Measurements from ENCODE around the gene AP1B1. TPM values are rescaled to one million over a fixed set of nuclear protein-coding genes. Genes with fewer than 3 reads are reported as not detected.

The AP1B1 gene
- total and polyA plus RNA-seq, 2 of the 8 experiments (the other 6 are each of a cell fraction or from before 2014, with no cell fraction given): 64.2 to 86.8 TPM

- H3K9me3 ChIP-seq (ENCODE audit: insufficient read depth in 2 of 2, low read depth in 1 of 2, low read length in 1 of 2): no peaks in the 10 kb centered on the region
Measured at GRCh38 chr22:29329581-29329980, 58.8 kb downstream of the AP1B1 start.

More at GRCh38 chr22:29329581-29329980, 58.8 kb downstream of the AP1B1 start:
- CTCF ChIA-PET (ENCODE audit: partially characterized antibody): interaction anchor here (1.2 kb wide), 2 partner anchors 21 to 24 kb away, joined by 3 to 4 read pairs; no protein-coding TSS in a partner anchor
- Histone ChIP-seq H4K91ac (replicated peaks; ENCODE audit: insufficient read length, low read length) (no peak overlapping the region), H2BK15ac (ENCODE audit: low read length) (no peak overlapping the region), H3K36me3 (ENCODE audit: control insufficient read depth in 2 of 4, insufficient read depth in 4 of 4, low read length in 3 of 4) (peaks cover 4 to 13% (median 11%) of the 10 kb centered on the region in 4 experiments; a peak in 7 of 8 replicates), H3K4me1 (replicated peaks in 1 of 4; ENCODE audit: control insufficient read depth in 3 of 4, insufficient read depth in 4 of 4, low read length in 3 of 4) (no peaks in the 10 kb centered on the region; a peak in 1 of 7 replicates), H3K23me2 (ENCODE audit: low read depth, low read length) (no peaks in the 10 kb centered on the region), H2BK20ac (ENCODE audit: low read length) (no peak overlapping the region), H3K27me3 (replicated peaks in 1 of 4; ENCODE audit: control insufficient read depth in 3 of 4, extremely low read depth in 1 of 4, insufficient read depth in 3 of 4, low read length in 3 of 4) (no peaks in the 10 kb centered on the region), H3K18ac (ENCODE audit: extremely low read depth, low read length) (no peak overlapping the region), H2AFZ (ENCODE audit: low read length) (no peak overlapping the region), H3K56ac (replicated peaks; ENCODE audit: insufficient read length, low read depth, low read length) (no peak overlapping the region), H3K79me1 (ENCODE audit: low read depth, low read length) (no peaks in the 10 kb centered on the region), H3K4ac (replicated peaks; ENCODE audit: insufficient read length, low read depth, low read length) (no peak overlapping the region), H3K14ac (ENCODE audit: insufficient read length) (no peak overlapping the region), H2BK12ac (ENCODE audit: low read depth, low read length) (no peak overlapping the region), H4K8ac (ENCODE audit: extremely low read depth, insufficient read depth, low read length) (no peak overlapping the region), H4K5ac (ENCODE audit: insufficient read length, low read depth, low read length) (no peak overlapping the region), H4K20me1 (replicated peaks in 1 of 2; ENCODE audit: control insufficient read depth in 1 of 2, insufficient read depth in 2 of 2, low read length in 2 of 2) (peaks cover 3 to 6% of the 10 kb centered on the region in 2 experiments), H3K79me2 (ENCODE audit: control insufficient read depth in 1 of 2, insufficient read depth in 2 of 2, low read length in 2 of 2) (no peaks in the 10 kb centered on the region), H3K9ac (replicated peaks in 1 of 4; ENCODE audit: extremely low read depth in 1 of 4, low read depth in 3 of 4, low read length in 3 of 4) (no peak overlapping the region), H3K4me2 (ENCODE audit: insufficient read depth in 1 of 2, low read depth in 2 of 2, low read length in 2 of 2) (no peak overlapping the region), H3K23ac (ENCODE audit: insufficient read length) (no peak overlapping the region), H2BK120ac (replicated peaks; ENCODE audit: low read depth, low read length) (no peak overlapping the region), H3K27ac (ENCODE audit: low read depth, low read length) (no peak overlapping the region), H2AK5ac (ENCODE audit: low read depth, low read length) (no peak overlapping the region), H2BK5ac (ENCODE audit: low read depth, low read length) (no peak overlapping the region), H3K4me3 (ENCODE audit: extremely low read depth in 1 of 4, insufficient read depth in 2 of 4, low read depth in 3 of 4, low read length in 4 of 4) (no peak overlapping the region)
- WGBS, 2 experiments (ENCODE audit: extremely low coverage in 1 of 2, insufficient coverage in 1 of 2, insufficient read length in 1 of 2, insufficient replicate concordance in 2 of 2, low coverage in 1 of 2, low lambda C conversion rate in 2 of 2, missing lambda C conversion rate in 1 of 2): 92% methylated on average over 11 of the region's 11 CpGs; no CpG with 5 or more reads in 1 of the 2 experiments
- no peak for FAIRE-seq
- POLR2A ChIA-PET (ENCODE audit: partially characterized antibody): interaction anchor here (1.1 kb wide), 1 partner anchor 50 kb away, joined by 3 read pairs; no protein-coding TSS in a partner anchor
- TF ChIP-seq RXRA (IDR thresholded peaks at IDR 0.05; ENCODE audit: insufficient read depth, low read depth, low read length): no peak
- no peak for TF ChIP-seq SAP30 (IDR thresholded peaks at IDR 0.05; ENCODE audit: insufficient read depth, insufficient replicate concordance, low read length)
- TF ChIP-seq POU5F1 (IDR thresholded peaks at IDR 0.05; ENCODE audit: low read depth, low read length): no peak
- TF ChIP-seq EP300 (IDR thresholded peaks at IDR 0.05; ENCODE audit: borderline replicate concordance in 1 of 2, low read depth in 2 of 2, low read length in 2 of 2): no peak
- no peak for TF ChIP-seq CHD2 (IDR thresholded peaks at IDR 0.05; ENCODE audit: low read length)
- no peak for TF ChIP-seq TCF12 (IDR thresholded peaks at IDR 0.05; ENCODE audit: low read depth, low read length)
- no peak for TF ChIP-seq CTCF (IDR thresholded peaks at IDR 0.05; ENCODE audit: control extremely low read depth in 1 of 3, insufficient read depth in 1 of 3, low read depth in 1 of 3, low read length in 3 of 3)
- TF ChIP-seq SP1 (IDR thresholded peaks at IDR 0.05; ENCODE audit: low read depth, low read length): no peak
- no peak for DNase-seq (ENCODE audit: low read depth in 1 of 2, low spot score in 2 of 2)

Measured in H1 (cell line).